Measurements from ENCODE around the gene IBA57. TPM values are rescaled to one million over a fixed set of nuclear protein-coding genes. Genes with fewer than 3 reads are reported as not detected.

The IBA57 gene
- total RNA-seq, 3 donors from 2014 or later: 11.5 to 12.9 (median 11.8) TPM

DNA sequence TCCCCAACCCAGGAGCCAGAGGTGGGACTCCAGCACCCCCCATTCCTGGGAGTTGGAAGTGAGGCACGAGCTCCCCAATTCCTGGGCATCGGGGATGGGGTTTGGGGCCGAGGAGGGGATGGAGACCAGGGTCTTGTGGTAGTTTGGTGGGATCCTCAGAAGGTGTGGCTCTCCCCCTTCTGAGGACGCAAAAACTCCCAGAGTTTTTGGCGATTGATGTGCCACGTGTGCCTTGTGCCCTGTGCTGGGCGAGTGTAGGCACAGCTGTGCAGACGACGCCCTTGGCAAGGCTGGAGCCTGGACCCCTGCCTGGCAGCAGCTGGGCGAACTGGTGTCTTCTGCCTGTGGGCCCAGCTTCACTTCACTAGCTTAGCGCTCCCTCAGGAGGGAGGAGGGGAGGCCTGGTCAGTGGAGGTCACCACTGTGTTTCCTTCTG lies 22.9 kb upstream of the IBA57 start:
- intact Hi-C loops (cut with DNase I, micrococcal nuclease): no loop called here
- Histone ChIP-seq H3K36me3 (ENCODE audit: low read depth) (peaks cover 5% of the 10 kb centered on the region), H3K4me3 (no peak overlapping the region), H3K4me1 (ENCODE audit: low read depth) (peaks cover 28% of the 10 kb centered on the region), H3K9me3 (no peaks in the 10 kb centered on the region)
- TF ChIP-seq, protein P1, sequence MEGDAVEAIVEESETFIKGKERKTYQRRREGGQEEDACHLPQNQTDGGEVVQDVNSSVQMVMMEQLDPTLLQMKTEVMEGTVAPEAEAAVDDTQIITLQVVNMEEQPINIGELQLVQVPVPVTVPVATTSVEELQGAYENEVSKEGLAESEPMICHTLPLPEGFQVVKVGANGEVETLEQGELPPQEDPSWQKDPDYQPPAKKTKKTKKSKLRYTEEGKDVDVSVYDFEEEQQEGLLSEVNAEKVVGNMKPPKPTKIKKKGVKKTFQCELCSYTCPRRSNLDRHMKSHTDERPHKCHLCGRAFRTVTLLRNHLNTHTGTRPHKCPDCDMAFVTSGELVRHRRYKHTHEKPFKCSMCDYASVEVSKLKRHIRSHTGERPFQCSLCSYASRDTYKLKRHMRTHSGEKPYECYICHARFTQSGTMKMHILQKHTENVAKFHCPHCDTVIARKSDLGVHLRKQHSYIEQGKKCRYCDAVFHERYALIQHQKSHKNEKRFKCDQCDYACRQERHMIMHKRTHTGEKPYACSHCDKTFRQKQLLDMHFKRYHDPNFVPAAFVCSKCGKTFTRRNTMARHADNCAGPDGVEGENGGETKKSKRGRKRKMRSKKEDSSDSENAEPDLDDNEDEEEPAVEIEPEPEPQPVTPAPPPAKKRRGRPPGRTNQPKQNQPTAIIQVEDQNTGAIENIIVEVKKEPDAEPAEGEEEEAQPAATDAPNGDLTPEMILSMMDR (IDR thresholded peaks at IDR 0.05): no peak
- ATAC-seq: no peak
- DNase-seq: peak in 1 of 3 donors; percentile 4

DNA sequence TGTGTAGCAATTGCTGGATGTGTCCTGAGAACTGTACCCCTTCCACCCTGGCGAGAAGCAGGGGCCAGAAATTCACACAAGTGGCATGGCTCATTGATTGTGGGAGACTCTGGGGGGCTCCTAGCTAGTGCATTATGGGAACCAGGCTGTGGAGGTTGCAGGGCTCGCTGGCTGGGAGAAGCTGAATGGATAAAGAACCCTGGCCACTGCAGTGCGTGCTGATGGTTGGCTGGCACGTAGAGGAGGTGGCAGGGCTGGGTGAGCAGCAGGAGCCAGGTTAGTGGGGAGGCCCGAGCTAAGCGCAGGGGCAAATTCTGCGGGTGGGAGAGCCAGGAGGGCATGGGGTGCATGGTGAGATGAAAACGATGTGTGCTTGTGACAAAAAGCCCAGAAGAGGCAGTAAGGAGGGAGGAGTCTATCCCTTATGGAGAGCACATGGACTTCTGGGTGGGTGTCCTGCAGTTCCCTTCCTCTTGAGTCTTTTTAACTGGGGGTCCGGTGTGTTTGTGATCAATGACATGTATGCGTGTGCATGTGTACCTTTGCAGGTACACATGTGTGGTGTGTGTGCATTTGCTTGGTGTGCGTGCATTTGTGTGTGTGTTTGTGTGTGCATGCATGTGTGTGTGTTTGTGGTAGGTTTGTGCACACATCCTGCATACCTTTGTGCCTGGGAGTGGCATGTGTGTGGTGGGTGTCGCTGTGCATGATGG lies 22.0 kb upstream of the IBA57 start:
- DNase-seq (peak in 1 of 3 donors; percentile 41), ATAC-seq (no peak)
- intact Hi-C loops (cut with DNase I, micrococcal nuclease): no loop called here
- Histone ChIP-seq H3K36me3 (ENCODE audit: low read depth) (peaks cover 5% of the 10 kb centered on the region), H3K4me3 (no peak overlapping the region), H3K4me1 (ENCODE audit: low read depth) (peaks cover 28% of the 10 kb centered on the region), H3K9me3 (no peaks in the 10 kb centered on the region)
- TF ChIP-seq, protein P1 (IDR thresholded peaks at IDR 0.05): no peak

DNA sequence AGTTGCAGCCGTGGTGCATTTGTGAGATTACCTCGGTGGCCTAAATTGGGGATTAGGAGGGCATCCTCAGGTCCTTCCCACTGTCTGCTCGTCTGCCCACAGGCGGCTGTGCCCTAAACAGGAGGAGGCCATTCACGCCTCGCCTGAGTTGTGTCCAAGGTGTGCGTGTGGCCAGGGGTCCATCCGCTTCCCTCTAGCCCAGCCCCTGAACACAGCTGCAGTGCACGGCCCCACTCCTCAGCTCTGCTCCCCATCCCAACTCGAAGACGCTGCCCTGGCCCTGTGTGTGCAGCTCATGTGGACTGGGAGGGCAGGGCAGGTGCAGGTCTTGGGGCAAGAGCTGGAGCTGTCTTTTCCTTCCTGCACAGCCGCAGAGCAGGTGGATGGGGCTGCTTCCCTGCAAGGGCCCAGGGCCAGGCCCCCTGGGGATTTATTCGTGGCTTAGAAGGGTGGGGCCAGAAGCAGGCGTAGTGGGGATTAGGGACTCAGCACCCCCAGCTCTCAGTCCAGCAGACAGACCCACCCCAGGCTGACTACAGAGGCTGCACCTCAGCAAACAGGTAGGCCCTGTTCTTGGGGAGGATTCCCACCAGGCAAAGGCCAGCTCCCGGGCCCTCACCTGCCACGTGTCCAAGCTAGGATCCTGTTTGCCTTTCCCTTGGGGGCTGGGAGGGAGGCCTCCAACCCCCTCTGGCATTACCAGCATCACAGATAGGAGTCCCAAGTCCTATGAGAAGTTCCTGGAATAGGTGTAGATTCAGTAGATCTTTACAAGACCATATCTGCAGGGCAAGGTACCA lies 21.2 kb upstream of the IBA57 start:
- intact Hi-C loops (cut with DNase I, micrococcal nuclease): no loop called here
- ATAC-seq: no peak
- peaks cover 5% of the 10 kb centered on the region for H3K36me3 ChIP-seq (ENCODE audit: low read depth)

DNA sequence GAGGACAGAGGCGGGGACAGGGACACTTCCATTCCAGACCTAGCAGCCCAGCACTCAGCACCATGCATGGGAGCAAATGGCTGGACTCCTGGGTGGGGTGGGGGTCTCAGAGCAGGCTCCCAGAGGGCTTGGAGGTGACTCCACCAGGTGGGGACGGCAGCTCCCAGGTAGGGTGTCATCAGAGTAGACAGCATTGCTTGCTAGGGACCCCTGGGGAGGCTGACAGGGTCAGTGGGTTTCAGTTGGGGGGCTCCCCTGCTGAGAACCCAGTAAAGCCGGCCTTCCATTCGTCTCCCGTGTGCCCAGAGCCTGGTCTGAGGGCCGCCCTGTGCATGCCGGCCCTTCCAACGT lies 20.6 kb upstream of the IBA57 start:
- H3K4me3 ChIP-seq: no peak overlapping the region
- peaks cover 26% of the 10 kb centered on the region for H3K4me1 ChIP-seq (ENCODE audit: low read depth)
- TF ChIP-seq, protein P1 (IDR thresholded peaks at IDR 0.05): no peak
- no peak for ATAC-seq
- H3K36me3 ChIP-seq (ENCODE audit: low read depth): peaks cover 2% of the 10 kb centered on the region
- intact Hi-C loops (cut with DNase I, micrococcal nuclease): no loop called here
- no peaks in the 10 kb centered on the region for H3K9me3 ChIP-seq
- DNase-seq: no peak

More for the DNA sequence above, 21.2 kb upstream of the IBA57 start:
- TF ChIP-seq, protein P1 (IDR thresholded peaks at IDR 0.05): no peak
- peaks cover 28% of the 10 kb centered on the region for H3K4me1 ChIP-seq (ENCODE audit: low read depth)
- no peaks in the 10 kb centered on the region for H3K9me3 ChIP-seq
- peak in 2 of 3 donors; percentile 1 to 31 for DNase-seq
- H3K4me3 ChIP-seq: no peak overlapping the region

DNA sequence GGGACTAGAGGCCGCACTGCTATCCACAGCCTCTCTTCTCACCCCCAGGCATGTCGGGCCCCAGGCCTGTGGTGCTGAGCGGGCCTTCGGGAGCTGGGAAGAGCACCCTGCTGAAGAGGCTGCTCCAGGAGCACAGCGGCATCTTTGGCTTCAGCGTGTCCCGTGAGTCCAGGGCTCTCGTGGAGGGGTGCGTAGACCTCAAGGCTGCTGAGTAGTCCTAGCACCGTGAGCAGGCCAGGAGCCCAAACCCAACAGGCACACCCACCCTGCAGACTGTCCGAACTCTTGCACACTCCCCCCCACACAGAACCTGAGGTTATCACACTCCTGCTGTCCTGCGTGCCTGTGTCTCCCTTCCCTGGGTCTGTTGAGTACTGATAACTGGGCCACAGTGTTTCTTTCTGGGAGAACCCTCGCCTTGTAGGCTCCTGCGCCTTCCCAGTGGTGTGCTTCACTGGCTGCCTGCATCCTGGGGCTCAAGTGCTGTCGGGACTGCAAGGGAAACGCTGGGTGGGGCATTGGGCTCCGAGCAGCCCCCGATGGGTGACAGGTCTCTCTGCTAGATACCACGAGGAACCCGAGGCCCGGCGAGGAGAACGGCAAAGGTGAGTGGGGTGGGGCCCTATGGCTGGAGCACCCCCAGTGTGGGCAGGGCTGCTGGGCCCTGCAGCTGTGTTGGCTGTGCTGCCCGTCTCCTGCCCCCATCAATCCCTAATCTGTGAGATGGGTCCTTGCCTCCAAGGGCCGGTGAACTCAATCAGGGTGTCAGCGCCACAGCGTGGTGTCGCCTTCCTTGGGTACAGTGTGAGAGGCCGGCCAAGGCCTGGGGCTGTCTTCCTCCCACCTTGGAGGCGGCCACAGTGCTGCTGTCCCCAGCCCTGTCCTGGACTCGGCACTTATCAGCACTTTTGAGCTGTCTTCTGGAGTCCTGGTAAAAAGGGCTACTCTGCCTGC lies 19.9 kb upstream of the IBA57 start:
- H3K36me3 ChIP-seq (ENCODE audit: low read depth): no peaks in the 10 kb centered on the region
- no peak for DNase-seq
- no peak for ATAC-seq
- H3K4me3 ChIP-seq: no peak overlapping the region
- no peaks in the 10 kb centered on the region for H3K9me3 ChIP-seq
- TF ChIP-seq, protein P1 (IDR thresholded peaks at IDR 0.05): no peak
- peaks cover 26% of the 10 kb centered on the region for H3K4me1 ChIP-seq (ENCODE audit: low read depth)
- intact Hi-C loops (cut with DNase I, micrococcal nuclease): no loop called here

Data from mucosa of descending colon (tissue), 3 donors.